Measurements from ENCODE around the gene SMC1A. TPM values are rescaled to one million over a fixed set of nuclear protein-coding genes. Genes with fewer than 3 reads are reported as not detected.
"Not testable (repeated sequence)": the region's sequence is repeated elsewhere in the genome, so short reads cannot be mapped to it uniquely, and the experiment has no call there.

The SMC1A gene
- total and polyA plus RNA-seq, 2 donors = 15.2 to 26.1 TPM

- no peak overlapping the region for H3K27ac ChIP-seq (ENCODE audit: low read depth)
- no peaks in the 10 kb centered on the region for H3K36me3 ChIP-seq (ENCODE audit: insufficient read depth)
- no peak overlapping the region for H3K4me3 ChIP-seq (ENCODE audit: low read depth, low read length)
- H3K4me1 ChIP-seq (ENCODE audit: insufficient read depth) = no peaks in the 10 kb centered on the region
- no peak for DNase-seq (ENCODE audit: extremely low spot score)
- WGBS = 63% methylated on average over 1 of the region's 1 CpG
Measured at GRCh38 chrX:53438832-53439230, 16.4 kb upstream of the SMC1A start.

GRCh38 chrX:53438174-53438831 lies 15.8 kb upstream of the SMC1A start:
- H3K4me1 ChIP-seq (ENCODE audit: insufficient read depth) = no peaks in the 10 kb centered on the region
- no peaks in the 10 kb centered on the region for H3K36me3 ChIP-seq (ENCODE audit: insufficient read depth)
- no peak for DNase-seq (ENCODE audit: extremely low spot score)
- 65% methylated on average over 5 of the region's 5 CpGs for WGBS
- no peak overlapping the region for H3K4me3 ChIP-seq (ENCODE audit: low read depth, low read length)
- H3K27ac ChIP-seq (ENCODE audit: low read depth) = no peak overlapping the region

GRCh38 chrX:53437206-53437605 lies 14.8 kb upstream of the SMC1A start:
- Histone ChIP-seq H3K4me1 (ENCODE audit: insufficient read depth) (no peaks in the 10 kb centered on the region), H3K36me3 (ENCODE audit: insufficient read depth) (no peaks in the 10 kb centered on the region), H3K27ac (ENCODE audit: low read depth) (no peak overlapping the region), H3K4me3 (ENCODE audit: low read depth, low read length) (no peak overlapping the region)
- 88% methylated on average over 2 of the region's 2 CpGs for WGBS
- no peak for DNase-seq (ENCODE audit: extremely low spot score)

- no peak overlapping the region for H3K27ac ChIP-seq (ENCODE audit: low read depth)
- DNase-seq (ENCODE audit: extremely low spot score) = no peak
- no peaks in the 10 kb centered on the region for H3K36me3 ChIP-seq (ENCODE audit: insufficient read depth)
- no peaks in the 10 kb centered on the region for H3K4me1 ChIP-seq (ENCODE audit: insufficient read depth)
- WGBS = 5% methylated on average over 4 of the region's 4 CpGs
- no peak overlapping the region for H3K4me3 ChIP-seq (ENCODE audit: low read depth, low read length)
Measured at GRCh38 chrX:53435997-53436396, 13.5 kb upstream of the SMC1A start.

GRCh38 chrX:53433651-53434639 lies 11.5 kb upstream of the SMC1A start, which contains the start of gene HSD17B10:
Gene HSD17B10 (minus strand): TSS chrX:53434370. CDS start chrX:53434345, 25 bp downstream.
- Histone ChIP-seq H3K4me3 (ENCODE audit: low read depth, low read length) (peak within 1 kb of the TSS; percentile 65), H3K27ac (ENCODE audit: low read depth) (peak within 1 kb of the TSS; percentile 41), H3K4me1 (ENCODE audit: insufficient read depth) (no peaks in the 10 kb centered on the region), H3K36me3 (ENCODE audit: insufficient read depth) (no peaks in the 10 kb centered on the region)
- peak; percentile 47 for DNase-seq (ENCODE audit: extremely low spot score)
- WGBS = 4% methylated on average over 61 of the region's 61 CpGs

- H3K36me3 ChIP-seq (ENCODE audit: insufficient read depth) = no peaks in the 10 kb centered on the region
- H3K4me1 ChIP-seq (ENCODE audit: insufficient read depth) = no peaks in the 10 kb centered on the region
- H3K4me3 ChIP-seq (ENCODE audit: low read depth, low read length) = no peak overlapping the region
- no peak for DNase-seq (ENCODE audit: extremely low spot score)
- 92% methylated on average over 9 of the region's 9 CpGs for WGBS
- no peak overlapping the region for H3K27ac ChIP-seq (ENCODE audit: low read depth)
Measured at GRCh38 chrX:53430231-53430630, 7.8 kb upstream of the SMC1A start.

- Histone ChIP-seq H3K27ac (ENCODE audit: low read depth) (no peak overlapping the region), H3K36me3 (ENCODE audit: insufficient read depth) (no peaks in the 10 kb centered on the region), H3K4me3 (ENCODE audit: low read depth, low read length) (no peak overlapping the region), H3K4me1 (ENCODE audit: insufficient read depth) (no peaks in the 10 kb centered on the region)
- 91% methylated on average over 8 of the region's 8 CpGs for WGBS
- no peak for DNase-seq (ENCODE audit: extremely low spot score)
Measured at GRCh38 chrX:53429755-53430154, 7.3 kb upstream of the SMC1A start.

GRCh38 chrX:53422861-53423306 lies 430 bp upstream of the SMC1A start, which contains the start of gene RIBC1:
Gene RIBC1 (plus strand): TSS chrX:53422873. CDS start chrX:53426277, 3,404 bp downstream.
- no peak for DNase-seq (ENCODE audit: extremely low spot score)
- peak within 1 kb of the TSS; percentile 91 for H3K27ac ChIP-seq (ENCODE audit: low read depth)
- peak within 1 kb of the TSS; percentile 61 for H3K4me3 ChIP-seq (ENCODE audit: low read depth, low read length)
- H3K36me3 ChIP-seq (ENCODE audit: insufficient read depth) = no peaks in the 10 kb centered on the region
- peaks cover 2% of the 10 kb centered on the region for H3K4me1 ChIP-seq (ENCODE audit: insufficient read depth)
- WGBS = 2% methylated on average over 17 of the region's 17 CpGs

GRCh38 chrX:53421772-53422085 lies 725 bp downstream of the SMC1A start:
- Histone ChIP-seq H3K4me1 (ENCODE audit: insufficient read depth) (peaks cover 2% of the 10 kb centered on the region), H3K27ac (ENCODE audit: low read depth) (peak overlapping the region; percentile 91), H3K4me3 (ENCODE audit: low read depth, low read length) (peak overlapping the region; percentile 61), H3K36me3 (ENCODE audit: insufficient read depth) (no peaks in the 10 kb centered on the region)
- WGBS = under 1% methylated on average over 15 of the region's 15 CpGs
- DNase-seq (ENCODE audit: extremely low spot score) = no peak

GRCh38 chrX:53421125-53421524 lies 1.3 kb downstream of the SMC1A start:
- Histone ChIP-seq H3K36me3 (ENCODE audit: insufficient read depth) (no peaks in the 10 kb centered on the region), H3K4me1 (ENCODE audit: insufficient read depth) (peaks cover 2% of the 10 kb centered on the region), H3K4me3 (ENCODE audit: low read depth, low read length) (peak overlapping the region; percentile 61), H3K27ac (ENCODE audit: low read depth) (no peak overlapping the region)
- 18% methylated on average over 2 of the region's 2 CpGs for WGBS
- no peak for DNase-seq (ENCODE audit: extremely low spot score)

- not testable (repeated sequence) for DNase-seq (ENCODE audit: extremely low spot score); H3K27ac ChIP-seq (ENCODE audit: low read depth); H3K4me3 ChIP-seq (ENCODE audit: low read depth, low read length); H3K36me3 ChIP-seq (ENCODE audit: insufficient read depth); H3K4me1 ChIP-seq (ENCODE audit: insufficient read depth)
- 90% methylated on average over 3 of the region's 3 CpGs for WGBS
Measured at GRCh38 chrX:53420351-53420750, 2.1 kb downstream of the SMC1A start.

GRCh38 chrX:53412446-53412845 lies 10.0 kb downstream of the SMC1A start:
- no peak overlapping the region for H3K4me3 ChIP-seq (ENCODE audit: low read depth, low read length)
- DNase-seq (ENCODE audit: extremely low spot score) = no peak
- no peaks in the 10 kb centered on the region for H3K4me1 ChIP-seq (ENCODE audit: insufficient read depth)
- H3K27ac ChIP-seq (ENCODE audit: low read depth) = no peak overlapping the region
- H3K36me3 ChIP-seq (ENCODE audit: insufficient read depth) = peaks cover 5% of the 10 kb centered on the region
- 92% methylated on average over 2 of the region's 2 CpGs for WGBS

GRCh38 chrX:53403535-53403934 lies 18.9 kb downstream of the SMC1A start:
- WGBS = 96% methylated on average over 10 of the region's 10 CpGs
- H3K4me3 ChIP-seq (ENCODE audit: low read depth, low read length) = no peak overlapping the region
- H3K4me1 ChIP-seq (ENCODE audit: insufficient read depth) = no peaks in the 10 kb centered on the region
- DNase-seq (ENCODE audit: extremely low spot score) = no peak
- no peaks in the 10 kb centered on the region for H3K36me3 ChIP-seq (ENCODE audit: insufficient read depth)
- H3K27ac ChIP-seq (ENCODE audit: low read depth) = no peak overlapping the region

- Histone ChIP-seq H3K27ac (ENCODE audit: low read depth) (no peak overlapping the region), H3K4me1 (ENCODE audit: insufficient read depth) (no peaks in the 10 kb centered on the region), H3K36me3 (ENCODE audit: insufficient read depth) (peaks cover 2% of the 10 kb centered on the region), H3K4me3 (ENCODE audit: low read depth, low read length) (no peak overlapping the region)
- DNase-seq (ENCODE audit: extremely low spot score) = no peak
- WGBS = 97% methylated on average over 1 of the region's 1 CpG
Measured at GRCh38 chrX:53398216-53398615, 24.2 kb downstream of the SMC1A start.
